ENCODE data around the gene TRIM63.

- TF ChIP-seq NR3C1 (CRISPR knock-in tag; conservative IDR thresholded peaks at IDR 0.05; ENCODE audit: low read depth) = no peak
- TF ChIP-seq CTCF (IDR thresholded peaks at IDR 0.05) = no peak
- TF ChIP-seq SP1 (CRISPR knock-in tag; conservative IDR thresholded peaks at IDR 0.05) = 0 out of 2 replicates have a peak, but pooled peaks have one; percentile 48
- 0 out of 2 replicates have a peak, but pooled peaks have one; percentile 29 for TF ChIP-seq FOXK1 (CRISPR knock-in tag; IDR thresholded peaks at IDR 0.05)
- no peak for TF ChIP-seq TEAD1 (CRISPR knock-in tag; IDR thresholded peaks at IDR 0.05)
- TF ChIP-seq NR1H2 (CRISPR knock-in tag; IDR thresholded peaks at IDR 0.05) = no peak
- 0 out of 2 replicates have a peak, but pooled peaks have one; percentile 16 for TF ChIP-seq USF1 (CRISPR knock-in tag; IDR thresholded peaks at IDR 0.05)
- no peak for TF ChIP-seq ZBTB43 (CRISPR knock-in tag; IDR thresholded peaks at IDR 0.05)
- TF ChIP-seq ZNF423 (CRISPR knock-in tag; IDR thresholded peaks at IDR 0.05) = no peak
Measured at GRCh38 chr1:26094677-26095383, 27.4 kb upstream of the TRIM63 start.
